NCI-H187 treated with DMSO at 0.1 percent for 48 hours (cell line): ENCODE data around the gene SLC7A5.
"Not testable (repeated sequence)": the region's sequence is repeated elsewhere in the genome, so short reads cannot be mapped to it uniquely, and the experiment has no call there.

ENCODE experiments used
- DNase-seq: peaks from one replicate; lab custom pipeline; 2025; lab: John Stamatoyannopoulos, UW

Gene SLC7A5

DNA sequence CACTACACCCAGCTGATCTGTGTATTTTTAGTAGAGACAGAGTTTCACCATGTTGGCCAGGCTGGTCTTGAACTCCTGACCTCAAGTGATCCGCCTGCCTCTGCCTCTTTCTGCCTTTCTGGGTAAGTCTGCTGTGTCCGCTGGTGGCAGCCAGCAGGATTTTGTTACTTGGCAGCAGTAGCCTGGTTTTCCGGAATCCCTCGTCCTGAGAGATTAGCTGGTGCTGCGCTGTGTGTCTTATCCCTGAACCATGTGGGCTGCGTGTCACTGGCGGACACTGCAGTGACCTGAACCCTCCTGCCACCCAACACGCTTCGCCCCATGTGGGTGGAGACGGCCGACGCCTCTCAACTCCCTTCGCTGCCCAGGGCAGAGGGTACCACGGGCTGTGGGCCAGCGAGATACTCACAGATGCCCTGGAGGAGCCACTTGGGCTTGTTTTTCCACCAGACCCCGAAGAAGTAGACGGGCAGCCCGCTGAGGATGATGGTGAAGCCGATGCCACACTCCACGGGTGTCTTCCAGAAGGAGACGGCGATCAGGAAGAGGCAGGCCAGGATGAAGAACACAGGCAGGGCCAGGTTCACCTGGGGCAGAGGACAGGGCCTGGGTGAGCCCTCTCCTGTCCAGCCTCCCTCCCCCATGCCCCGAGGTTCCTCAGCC lies 35.2 kb downstream of the SLC7A5 start:
- no peak for DNase-seq

DNA sequence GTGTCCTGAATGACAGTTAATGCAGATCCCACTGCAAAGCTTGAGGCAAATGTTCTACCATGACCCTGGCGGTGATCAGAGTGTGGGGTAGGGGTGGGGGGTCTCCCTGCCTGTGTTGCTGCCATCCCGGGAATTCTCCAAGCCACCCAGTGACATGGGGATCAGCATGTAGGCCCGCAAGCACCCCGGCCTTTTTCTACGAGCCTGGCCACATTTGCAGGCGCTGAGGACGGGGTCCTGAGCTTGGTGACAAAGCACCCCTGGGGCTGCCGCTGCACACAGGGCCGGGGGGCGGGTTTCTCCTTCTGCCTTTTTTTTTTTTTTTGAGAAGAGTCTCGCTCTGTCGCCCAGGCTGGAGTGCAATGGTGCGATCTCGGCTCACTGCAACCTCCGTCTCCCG lies 35.8 kb downstream of the SLC7A5 start:
- DNase-seq, result no peak

DNA sequence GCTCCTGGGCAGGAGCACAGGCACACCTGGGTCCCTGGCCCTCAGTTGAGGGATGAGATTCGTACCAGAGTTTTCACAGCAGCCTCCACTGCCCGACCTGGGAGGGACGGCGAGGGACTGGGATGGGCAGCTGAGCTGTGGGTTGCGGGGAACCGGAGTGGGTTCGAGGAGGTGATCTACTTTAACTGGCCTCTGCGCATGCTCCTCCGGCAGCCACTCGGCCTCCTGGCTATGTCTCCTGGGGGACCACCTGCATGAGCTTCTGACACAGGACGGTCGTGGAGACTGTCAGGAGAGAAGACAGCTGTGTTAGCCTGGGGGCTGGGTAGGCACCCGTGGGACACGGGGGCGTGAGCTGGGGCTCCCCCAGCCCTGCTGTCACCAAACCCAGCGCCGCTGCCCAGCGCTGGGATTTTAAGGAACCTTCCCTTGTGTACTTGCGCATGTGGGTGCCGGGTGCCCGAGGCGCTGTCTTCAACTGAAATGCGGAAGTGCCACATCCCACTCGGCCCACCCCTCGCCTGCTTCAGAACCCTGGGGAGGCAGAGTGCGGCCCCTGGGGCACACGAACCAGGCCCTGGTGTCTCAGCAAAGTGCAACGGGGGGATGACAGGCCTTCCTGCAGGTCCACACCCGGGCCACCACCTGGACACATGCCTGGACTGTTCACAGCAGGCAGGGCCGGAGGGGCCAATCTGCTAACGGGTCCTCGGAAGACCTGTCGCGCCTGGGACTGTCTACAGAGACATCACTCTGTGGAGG lies 36.4 kb downstream of the SLC7A5 start:
- no peak for DNase-seq

DNA sequence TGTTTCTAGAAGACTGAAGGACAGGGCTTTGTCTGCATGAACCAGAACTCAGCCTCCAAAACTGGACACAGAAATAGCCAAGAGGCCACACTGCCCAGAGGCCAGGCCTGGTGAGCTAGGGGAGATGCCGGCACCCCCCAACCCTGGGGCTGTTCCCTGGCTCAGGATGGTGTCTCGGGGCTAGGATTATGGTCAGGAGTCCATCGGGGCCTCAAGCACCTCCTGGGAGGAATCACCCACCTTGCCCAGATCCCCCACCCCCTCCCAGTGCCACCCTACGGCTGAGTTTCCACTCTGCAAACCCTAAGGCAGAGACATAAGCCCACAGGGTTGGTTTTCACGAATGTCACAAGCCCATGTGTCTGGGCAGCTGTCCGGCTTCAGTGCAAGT lies 37.2 kb downstream of the SLC7A5 start:
- DNase-seq, result no peak

DNA sequence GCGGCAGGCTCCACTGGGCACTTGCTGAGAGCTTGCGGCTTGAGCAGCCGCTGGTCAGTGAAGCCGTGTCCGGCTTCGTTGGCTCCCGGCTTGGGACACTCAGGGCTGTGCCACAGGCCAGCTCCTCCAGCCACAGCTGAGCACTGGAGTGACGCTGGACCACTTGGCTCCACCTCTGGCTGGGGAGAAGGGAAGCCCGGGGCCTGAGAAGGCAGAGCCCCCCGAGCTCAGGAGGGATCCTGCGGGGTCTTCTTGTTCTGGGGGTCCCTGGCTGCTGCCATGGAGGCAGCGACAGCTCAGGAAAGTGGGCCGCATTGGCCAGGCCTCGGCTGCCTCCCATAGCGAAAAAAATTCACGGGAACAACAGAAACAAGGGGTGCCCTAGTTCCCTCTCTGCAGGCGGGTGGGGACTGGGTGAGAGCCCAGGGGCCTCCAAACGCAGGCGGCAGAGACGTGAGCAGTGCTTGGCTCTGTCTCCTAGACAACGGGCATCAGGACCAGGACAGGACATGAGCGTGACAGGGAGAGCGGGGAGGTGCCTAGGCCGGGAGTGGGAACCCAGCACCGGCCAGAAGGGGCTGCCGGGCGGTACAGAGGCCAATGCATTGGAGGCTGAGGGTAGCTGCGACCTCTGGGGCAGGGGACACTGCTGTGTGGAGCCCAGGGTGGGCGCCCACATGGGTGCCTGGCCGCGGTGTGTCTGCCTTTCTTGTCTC lies 37.7 kb downstream of the SLC7A5 start:
- DNase-seq, result no peak

DNA sequence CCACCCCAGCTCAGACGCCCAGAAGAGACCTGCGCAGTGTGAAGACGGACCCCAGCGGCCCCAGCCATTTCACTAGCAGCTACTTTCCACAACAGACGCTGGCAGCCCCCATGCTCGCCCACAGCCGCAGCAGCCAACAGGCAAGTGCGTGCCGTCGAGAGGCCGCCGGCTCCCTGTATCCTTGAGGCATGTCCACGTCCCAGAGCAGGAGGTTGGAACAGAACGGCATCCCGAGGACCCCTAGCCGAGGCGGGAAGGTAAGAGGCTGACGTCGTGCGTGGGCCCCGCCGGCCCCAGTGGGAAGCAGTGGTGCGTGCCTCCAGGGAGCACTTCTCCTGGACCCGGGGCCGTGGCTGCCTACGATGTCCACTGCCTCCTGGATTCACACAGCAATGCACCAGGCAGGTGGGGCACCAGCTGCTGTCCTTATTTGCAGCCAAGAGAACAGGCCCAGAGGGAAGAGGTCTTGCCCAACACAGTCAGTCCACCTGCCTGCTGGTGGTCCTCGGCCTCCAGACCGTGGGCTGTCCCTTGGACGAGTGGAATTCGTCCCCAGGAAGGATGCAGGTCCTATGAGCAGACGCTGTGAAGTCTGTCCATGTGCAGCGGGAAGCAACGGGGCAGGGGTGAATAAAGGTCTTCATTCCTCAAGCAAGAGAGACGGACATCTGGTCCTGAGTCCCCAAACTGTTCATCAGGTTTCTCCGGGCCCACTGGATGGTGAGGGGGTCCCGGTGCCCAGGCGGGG lies 38.5 kb downstream of the SLC7A5 start:
- DNase-seq, result no peak

DNA sequence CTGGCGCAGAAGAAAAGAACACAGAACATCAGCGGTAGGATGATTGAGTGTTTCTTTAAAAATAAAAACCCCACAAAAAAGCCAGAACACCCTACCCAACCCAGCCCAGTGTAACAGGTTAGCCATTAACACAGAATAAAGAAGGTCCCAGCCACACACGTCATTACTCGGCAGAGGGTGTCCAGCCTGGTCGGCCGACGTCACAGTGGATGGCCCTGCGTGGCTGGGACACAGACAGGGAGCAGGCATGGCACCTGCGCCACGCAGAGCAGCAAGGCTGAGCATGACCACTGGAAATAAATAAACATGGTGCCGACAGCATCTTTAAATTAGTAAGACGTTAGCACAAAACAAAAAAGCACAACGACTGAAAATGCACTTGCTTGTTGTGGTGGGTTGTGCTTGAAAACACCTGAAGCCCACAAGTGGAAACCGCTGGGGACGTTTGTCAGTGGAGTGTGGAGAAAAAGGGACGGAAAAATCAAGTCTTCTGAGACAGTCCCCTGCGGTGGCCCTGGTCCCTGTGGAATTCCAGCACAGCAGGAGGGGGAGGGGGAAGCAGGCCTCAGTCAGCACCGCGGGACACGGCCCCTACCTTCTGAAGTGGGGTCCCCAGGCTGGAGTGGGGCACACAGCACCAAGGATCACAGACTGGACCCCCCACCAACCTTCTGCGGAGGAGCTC lies 39.2 kb downstream of the SLC7A5 start:
- DNase-seq, result no peak

DNA sequence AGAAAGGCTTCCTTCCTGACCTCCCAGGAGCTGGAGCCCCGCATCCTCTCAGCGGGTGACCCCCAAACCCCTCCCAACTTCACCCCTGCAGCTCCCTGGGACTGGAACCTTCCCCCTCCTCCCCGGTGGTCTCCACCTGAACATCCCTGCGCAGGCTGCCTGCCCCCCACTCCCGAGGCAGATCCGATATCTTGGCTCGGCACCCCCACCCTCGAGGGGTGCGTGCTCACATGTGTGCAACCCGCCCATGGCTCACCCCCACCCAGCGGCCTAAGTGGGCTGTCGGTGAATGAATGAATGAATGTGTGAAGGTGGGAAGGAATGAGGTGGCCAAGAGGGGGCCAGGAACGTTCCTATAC lies 39.7 kb downstream of the SLC7A5 start:
- DNase-seq, result no peak

DNA sequence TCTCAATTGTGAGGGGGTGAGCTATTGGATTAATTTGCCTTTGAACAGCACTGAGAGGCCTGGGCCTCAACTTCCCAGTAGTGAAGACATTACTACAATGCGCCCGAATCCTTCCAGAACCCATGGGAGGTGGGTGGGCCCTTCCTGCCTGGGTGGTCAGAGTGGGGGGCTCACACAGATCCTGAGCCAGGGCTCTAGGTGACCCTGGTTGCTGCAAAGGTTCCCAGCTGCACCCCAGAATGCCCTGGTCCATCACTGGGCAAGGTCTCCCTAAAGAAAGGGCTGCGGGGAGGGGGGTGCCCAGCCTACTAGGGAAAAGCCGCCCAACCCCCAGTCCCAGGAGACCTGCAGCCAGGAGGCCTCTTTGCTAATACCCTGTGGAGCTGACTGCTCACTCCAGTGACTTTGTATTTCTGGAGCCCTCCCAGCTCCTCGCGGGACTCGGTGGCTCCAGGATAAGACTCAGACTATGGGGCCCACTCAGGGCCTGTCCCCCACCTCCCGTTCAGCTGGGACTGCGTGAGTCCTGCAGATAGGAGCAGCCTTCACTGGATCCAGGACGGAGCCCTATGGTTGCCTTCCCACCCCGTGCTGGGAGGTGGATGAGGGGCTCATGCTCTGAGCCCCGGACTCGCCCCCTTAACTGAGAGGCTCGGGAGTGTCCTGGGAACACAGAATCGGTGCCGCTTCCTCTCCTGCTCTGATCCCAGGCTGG lies 40.2 kb downstream of the SLC7A5 start:
- no peak for DNase-seq

DNA sequence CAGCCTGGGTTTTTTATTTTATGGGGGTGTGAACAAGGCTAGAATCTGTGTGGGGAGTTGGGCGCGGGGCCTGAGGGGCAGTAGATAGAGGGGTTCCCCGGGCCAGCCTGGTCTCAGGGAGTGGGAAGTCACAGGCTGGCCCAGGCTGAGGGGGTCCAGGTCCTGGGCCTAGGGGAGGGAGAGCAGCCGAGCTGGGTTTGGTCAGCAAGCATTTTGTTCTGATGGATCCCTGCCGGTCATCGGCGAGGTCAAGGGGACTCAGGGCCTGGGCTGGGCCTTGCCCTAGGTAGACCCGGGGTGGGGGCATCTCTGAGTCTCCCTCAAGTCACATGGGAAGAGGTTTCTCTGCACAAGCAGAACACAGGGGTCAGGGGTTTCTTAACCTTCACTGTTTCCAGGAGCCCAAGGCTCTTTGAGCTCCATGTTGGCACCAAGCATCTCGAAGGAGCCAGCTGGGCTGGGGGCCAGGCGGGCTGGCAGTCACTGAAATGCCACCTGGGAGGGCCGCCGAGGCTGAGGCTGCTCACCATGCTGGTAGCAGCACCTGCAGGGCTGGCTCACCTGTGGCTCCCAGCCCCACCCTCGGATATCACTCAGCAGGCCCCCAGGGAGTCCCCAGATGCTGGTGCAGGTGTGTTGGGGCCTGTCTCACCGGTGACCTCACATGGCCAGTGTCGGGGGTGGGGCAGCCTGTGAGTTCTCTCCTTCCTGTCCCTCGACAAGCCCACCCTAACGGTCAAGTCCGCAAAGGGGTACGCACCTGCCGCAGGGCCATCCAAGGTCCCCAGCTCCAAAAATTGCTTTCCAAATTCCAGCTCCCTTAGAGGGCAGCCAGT lies 41.0 kb downstream of the SLC7A5 start:
- DNase-seq, result no peak

DNA sequence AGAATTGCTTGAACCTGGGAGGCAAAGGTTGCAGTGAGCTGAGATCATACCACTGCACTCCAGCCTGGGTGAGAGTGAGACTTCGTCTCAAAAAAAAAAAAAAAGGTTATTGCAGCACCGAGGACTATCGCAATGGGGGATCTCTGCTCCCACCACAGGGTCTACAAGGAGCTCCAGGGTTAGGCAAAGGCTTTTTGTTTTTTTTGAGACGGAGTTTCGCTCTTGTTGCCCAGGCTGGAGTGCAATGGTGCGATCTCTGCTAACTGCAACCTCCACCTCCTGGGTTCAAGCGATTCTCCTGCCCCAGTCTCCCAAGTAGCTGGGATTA lies 41.8 kb downstream of the SLC7A5 start:
- not testable (repeated sequence) for DNase-seq

DNA sequence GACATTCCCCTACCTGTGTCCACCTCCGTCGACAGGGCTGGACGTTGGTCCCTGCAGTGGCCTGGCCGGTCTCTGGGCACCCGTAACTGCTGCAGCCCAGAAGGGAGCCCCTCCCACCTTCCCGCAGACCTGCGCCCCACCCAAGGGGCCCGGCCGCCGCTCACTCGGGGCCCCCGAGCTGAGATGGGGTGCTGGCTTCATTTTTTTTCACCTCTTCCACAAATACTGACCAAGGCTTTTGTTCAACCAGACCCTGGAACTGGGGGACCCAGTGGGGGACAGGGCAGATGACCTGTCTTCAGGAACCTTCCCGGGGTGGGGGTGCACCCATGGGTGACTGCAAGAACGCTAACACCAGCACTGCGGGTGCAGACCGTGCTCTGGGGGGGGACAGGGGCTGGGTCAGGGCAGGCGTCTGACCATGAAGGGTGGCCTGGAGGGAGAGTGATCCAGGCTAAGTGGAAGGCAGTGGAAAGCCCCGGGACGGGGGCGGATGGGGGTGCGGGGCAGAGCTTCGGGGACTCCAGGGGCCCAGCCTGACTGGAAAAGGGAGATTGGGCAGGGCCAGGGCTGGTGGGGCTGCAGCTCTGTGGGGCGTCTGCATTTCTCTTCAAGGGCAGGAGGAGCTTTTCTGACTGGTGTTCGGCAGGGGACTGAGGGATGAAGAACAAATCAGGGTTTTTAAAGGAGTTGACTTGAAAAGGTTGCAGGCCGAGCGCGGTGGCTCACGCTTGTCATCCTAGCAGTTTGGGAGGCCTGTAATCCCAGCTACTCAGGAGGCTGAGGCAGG lies 42.3 kb downstream of the SLC7A5 start:
- no peak for DNase-seq

DNA sequence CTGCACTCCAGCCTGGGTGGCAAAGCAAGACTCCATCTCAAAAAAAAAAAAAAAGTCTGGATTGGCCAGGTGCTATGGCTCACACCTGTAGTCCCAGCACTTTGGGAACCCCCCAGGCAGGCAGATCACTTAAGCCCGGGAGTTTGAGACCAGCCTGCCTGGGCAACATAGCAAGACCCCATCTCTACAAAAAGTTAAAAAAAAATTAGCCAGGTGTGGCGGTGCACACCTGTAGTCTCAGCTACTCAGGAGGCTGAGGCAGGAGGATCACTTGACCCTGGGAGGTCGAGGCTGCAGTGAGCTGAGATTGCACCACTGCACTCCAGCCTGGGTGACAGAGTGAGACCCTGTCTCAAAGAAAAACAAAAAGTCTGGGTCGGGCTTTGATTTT lies 42.9 kb downstream of the SLC7A5 start:
- DNase-seq, result not testable (repeated sequence)

DNA sequence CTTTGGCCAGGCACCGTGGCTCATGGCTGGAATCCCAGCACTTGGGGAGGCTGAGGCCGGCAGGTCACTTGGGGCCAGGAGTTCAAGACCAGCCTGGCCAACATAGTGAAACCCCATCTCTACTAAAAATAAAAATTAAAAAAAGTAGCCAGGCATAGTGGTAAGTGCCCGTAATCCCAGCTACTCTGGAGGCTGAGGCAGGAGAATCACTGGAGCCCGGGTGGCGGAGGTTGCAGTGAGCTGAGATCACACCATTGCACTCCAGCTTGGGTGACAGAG lies 43.5 kb downstream of the SLC7A5 start:
- not testable (repeated sequence) for DNase-seq

DNA sequence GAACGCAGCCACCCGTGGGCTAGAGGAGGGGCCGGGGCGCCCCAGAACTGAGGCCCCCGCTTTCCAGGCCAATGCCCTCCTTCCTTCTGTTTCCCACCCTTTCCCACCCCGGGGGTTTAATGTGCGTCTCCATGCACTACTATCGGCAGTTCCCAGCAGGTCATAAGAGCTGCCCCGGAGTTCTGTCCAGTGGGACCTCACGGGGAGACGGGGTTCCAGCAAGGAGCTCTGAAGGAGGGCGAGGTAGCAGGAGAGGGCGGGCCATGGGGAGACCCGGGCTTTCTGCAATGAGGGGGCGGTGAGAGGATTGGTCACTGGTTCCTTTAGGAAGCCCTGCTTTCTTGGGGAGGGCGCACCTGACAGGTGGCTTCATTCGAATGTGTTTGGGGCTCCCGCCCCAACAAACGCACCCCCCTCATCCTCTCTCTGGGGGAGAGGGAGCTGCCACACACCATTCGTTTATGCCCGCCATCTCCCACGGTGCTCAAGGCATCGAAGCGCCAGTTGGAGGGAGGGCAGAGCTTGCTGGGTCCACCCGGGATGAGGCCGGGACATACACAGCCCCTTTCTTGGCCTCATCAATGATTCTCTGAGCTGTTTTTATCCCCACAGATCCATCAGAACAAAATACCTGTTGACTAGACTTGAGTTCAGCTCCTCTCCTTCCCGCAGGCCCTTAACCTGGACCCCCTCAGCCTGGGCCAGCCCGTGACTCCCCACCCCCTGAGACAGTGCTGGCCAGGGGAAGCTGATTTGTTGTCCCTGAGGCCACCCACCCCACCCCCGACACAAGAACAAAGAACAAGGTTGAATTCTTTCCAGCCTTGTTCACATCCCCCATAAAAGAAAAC lies 44.1 kb downstream of the SLC7A5 start:
- no peak for DNase-seq

DNA sequence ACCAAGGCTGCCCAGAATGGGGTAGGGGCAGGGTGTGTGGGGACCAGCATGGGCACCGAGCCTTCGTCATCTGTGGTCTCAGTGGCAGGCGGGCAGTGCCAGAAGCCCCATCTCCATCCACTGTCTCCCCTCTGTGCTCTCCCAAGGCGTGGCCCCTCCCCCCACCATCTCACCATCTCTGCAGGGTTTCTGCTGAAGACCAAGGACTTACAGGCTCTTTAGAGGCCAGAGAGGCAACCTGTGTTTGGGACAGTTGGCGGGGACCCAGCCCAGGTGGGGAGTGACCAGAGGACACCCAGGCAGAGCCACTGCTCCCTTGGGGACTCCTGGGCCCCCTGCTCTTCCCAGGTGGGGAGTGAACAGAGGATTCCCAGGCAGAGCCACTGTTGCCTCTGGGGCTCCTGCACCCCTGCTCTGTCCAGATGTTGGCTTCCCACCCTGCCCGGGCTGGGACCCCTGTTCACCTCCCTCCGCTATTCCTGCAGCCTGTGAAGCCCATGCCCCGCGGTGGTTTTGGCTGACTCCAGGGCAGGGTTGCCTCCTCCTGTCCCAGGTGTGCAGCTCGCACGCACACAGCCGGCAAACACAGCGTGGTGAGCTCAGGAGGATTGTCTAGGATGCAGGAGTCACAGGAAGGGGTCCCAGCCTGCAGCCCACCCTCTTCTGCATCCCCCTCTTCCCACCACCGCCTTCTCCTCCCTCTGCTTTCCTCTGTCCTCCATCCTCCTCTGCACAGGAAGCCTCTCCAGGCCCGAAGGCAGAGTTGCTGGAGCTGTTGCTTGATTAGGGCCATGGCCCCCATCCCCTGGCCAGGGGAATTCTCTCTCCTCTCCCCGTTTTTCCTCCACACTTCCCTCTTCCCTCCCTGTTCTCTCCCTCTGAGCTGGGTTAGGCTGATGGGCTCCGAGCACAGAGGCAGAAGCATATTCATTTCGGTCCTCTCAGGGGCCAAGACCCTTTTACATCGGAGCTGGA lies 45.0 kb downstream of the SLC7A5 start:
- DNase-seq, result no peak

DNA sequence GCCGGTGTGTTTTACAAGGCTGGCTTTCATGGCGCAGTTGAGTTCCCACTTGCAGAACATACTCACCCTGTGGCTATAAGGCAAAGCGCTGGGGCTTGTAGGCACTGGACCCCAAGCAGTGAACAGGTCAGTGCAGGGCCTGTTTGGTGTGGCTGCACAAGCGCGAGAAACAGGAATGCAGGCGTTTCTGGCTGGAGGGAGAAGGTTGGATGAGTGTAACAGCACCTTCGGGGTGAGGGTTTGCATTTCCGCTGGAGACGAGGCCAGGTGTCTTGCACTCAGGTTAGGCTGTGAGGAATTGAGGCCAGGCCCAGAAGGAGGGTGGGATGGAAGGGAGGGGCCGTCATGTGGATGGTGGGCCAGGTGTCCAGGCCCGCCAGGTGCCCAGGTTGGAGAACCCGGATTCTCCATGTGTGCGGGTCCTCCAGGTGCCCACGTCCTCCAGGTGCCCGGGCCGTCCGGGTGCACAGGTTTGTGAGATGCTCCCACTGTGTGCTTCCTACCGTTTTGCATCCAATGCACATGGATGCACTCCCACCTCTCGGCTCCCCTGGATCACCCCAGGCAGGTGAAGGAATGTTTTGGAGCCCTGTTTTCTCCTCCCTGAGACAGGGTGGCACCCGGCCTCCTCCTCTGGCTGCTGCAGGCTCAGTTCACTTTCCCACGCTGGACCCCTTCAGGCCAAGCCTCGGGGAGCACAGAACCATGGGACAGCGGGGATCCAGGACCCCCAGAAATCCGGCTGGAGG lies 46.0 kb downstream of the SLC7A5 start:
- no peak for DNase-seq
